ENCODE data around the gene LGALS3.

GRCh38 chr14:55127460-55127951 is 1.5 kb upstream of the LGALS3 start:
- TF ChIP-seq CTCF (IDR thresholded peaks at IDR 0.05 in 4 of 5, conservative IDR thresholded peaks at IDR 0.05 in 1 of 5): no peak
- TF ChIP-seq POLR2A (IDR thresholded peaks at IDR 0.05): no peak

Measured in gastrocnemius medialis (tissue), 4 donors.